HG03139 (cell line): Measurements from ENCODE around the gene CEACAM4.
"Not testable (repeated sequence)": the region's sequence is repeated elsewhere in the genome, so short reads cannot be mapped to it uniquely, and the experiment has no call there.

Experiments used
- ATAC-seq: cut with Tn5 transposase; IDR thresholded peaks from one replicate; pipeline ENCODE4 v1.9.1; 2021; ENCODE audit not compliant: unreplicated experiment

The CEACAM4 gene

GRCh38 chr19:41586064-41586463 is 40.8 kb downstream of the CEACAM4 start:
- no peak for ATAC-seq

GRCh38 chr19:41584931-41585330 is 41.9 kb downstream of the CEACAM4 start:
- no peak for ATAC-seq

GRCh38 chr19:41584260-41584810 is 42.5 kb downstream of the CEACAM4 start:
- no peak for ATAC-seq

- ATAC-seq, result not testable (repeated sequence)
Observed at GRCh38 chr19:41582577-41583182, 44.2 kb downstream of the CEACAM4 start.

- ATAC-seq, result not testable (repeated sequence)
Observed at GRCh38 chr19:41581068-41581467, 45.8 kb downstream of the CEACAM4 start.

- ATAC-seq, result no peak
Observed at GRCh38 chr19:41578886-41579285, 48.0 kb downstream of the CEACAM4 start.

GRCh38 chr19:41577833-41578232 is 49.0 kb downstream of the CEACAM4 start:
- ATAC-seq, result no peak

GRCh38 chr19:41577144-41577830 is 49.6 kb downstream of the CEACAM4 start:
- ATAC-seq, result no peak

GRCh38 chr19:41575998-41576397 is 50.9 kb downstream of the CEACAM4 start, which contains the start of gene CEACAM21:
TSS of gene CEACAM21 (plus strand) at chr19:41576166. CDS start at chr19:41576275, 109 bp downstream.
- no peak for ATAC-seq

GRCh38 chr19:41570639-41571112 is 56.2 kb downstream of the CEACAM4 start:
- ATAC-seq, result no peak

GRCh38 chr19:41570179-41570578 is 56.7 kb downstream of the CEACAM4 start:
- no peak for ATAC-seq

- ATAC-seq, result no peak
Observed at GRCh38 chr19:41569481-41570150, 57.3 kb downstream of the CEACAM4 start.
